Measurements from ENCODE around the gene RABGAP1L.
"Not testable (repeated sequence)": the region's sequence is repeated elsewhere in the genome, so short reads cannot be mapped to it uniquely, and the experiment has no call there.

RABGAP1L gene

DNA sequence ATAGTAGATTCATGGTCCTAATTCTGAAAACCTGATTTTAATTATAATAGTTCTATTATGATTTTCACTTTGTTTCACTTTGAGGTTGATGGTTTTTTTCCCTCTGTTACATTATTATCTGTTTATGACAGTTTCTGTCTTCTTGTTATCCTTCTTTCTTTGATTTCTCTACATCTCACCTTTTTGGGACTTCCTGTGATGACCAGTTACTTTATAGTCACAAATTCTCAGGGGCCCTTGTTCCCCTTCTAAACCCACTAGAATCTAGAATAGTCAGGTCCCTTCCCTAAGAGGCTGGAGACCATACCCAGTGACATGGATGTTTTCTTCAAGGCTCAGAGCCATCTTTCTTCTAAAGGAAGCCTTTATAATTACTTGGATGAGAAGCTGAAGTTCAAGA, 526.9 kb downstream of the RABGAP1L start:
- DNase-seq: no peak

DNA sequence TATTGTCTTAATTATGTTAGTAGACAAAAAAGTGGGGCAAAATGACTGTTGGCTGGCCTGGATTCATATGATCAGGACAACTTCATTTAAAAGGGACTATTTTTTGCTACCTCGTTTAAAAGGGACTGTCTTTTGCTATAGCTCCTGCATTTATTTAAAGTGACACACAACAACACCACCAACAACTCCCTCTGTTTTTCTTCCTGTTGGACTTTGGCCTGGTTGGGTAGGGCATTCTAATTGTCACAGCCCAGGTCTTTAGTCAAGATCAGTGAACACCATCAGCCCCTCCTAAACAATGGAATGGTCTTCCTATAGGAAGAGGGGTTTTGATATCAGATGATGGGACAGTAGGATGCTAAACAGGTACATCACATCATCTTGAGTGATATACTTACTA, 530.2 kb downstream of the RABGAP1L start:
- DNase-seq: no peak

DNA sequence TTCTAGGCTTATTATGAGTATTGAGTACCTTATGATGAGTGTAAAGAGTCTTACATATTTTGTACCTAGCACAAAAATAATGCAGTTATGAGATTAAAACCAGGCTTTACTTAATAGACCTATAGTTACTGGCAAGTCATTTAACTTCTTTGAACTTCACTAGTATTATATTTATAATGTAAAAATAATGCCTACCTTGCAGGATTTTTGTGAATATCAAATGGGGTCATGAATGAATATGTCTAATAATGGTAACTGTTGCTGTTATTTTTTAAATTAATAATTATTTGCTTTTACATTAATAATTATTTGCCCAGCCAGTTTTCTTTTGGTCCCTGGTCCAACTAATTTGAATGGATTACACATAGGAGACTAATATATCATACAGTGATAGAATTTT, 530.9 kb downstream of the RABGAP1L start:
- no peak for DNase-seq

DNA sequence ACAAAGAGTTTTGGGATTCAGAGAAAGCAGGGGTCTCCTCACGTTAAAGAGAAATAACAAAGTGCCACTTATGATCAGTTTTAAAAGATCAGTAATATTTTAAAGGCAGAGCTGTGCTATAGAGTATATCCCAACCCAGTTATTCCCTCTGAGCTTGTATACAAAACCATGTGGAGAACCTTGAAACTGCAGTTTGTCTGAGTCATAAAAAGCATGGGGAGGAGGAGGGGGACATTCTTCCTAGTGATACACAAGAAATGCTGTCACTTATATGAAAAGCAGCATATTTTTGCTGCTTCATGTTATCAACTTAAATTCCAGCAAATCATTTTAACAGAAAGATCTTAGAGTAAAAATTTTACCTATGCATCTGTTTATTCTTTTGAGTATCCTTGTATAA, 533.0 kb downstream of the RABGAP1L start:
- no peak for DNase-seq

DNA sequence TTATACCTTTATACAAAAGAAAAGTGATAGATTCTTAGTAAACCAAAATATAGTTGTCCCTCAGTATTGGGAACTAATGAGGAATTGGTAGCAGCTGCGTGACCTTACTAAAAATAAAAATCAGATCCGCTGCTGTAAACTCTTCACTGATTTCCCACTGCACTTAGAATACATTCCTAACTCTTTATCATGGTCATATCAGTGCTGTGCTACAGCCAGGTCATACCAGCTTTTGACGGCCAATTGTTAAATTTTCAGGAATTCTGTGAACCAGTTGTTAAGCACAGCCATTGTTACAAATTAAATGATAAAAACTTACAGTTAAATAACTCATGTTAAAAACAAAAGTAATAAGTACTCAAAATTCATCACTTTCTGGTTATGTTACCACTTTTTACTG, 533.8 kb downstream of the RABGAP1L start:
- DNase-seq: no peak

DNA sequence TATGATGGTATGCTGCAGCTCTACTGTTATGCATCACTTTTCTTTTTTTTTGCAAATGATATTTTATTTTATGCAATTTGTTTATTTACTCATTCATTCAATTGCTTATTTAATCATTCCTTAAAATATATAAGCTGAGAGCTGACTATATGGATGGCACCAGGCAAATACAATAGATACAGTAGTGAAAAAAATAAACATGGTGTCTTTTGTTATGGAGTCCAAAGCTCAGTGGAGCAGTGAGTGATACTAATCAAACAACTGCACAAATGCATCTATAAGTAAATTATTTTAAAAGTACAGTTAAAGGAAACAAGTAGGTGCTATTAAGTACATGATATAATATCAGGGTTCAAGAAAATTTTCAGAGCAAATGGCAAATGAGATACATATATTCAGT, 534.2 kb downstream of the RABGAP1L start:
- not testable (repeated sequence) for DNase-seq

DNA sequence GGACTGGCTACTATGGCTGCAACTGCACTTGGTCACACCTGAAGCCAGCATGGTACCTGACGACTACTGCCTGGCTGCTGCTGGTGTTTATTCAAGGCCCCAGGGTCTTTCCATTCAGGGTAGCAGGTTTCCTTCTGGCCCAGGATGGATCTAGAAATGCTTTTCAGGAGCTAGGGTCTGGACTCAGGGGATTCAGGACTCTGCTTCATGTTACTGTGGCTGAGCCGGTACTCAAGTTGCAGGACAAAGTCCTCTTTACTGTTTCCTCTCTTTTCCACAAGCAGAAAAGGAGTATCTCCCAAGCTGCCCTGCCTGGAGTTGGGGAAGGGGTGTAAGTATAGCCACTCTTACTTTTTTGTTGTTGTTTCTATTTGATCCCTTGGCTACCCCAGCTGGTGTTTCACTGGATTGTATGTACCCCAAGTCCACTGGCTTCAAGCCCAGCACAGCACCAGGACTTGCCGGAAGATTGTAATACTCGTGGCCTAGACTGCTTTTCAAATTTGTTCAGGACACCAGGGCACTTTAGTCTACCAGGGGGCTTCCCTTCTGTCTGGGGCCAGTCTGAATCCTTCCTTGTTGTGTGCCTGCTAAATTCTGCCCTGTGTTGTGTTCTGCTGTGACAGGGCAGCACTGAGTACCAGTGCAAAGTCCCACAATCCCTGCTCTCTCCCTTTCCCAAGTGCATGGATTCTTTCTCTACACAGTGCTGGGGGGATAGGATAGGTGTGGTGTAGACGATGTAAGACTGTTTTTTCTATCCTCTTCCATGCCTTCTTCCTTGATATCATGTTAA, 536.9 kb downstream of the RABGAP1L start:
- DNase-seq: no peak

DNA sequence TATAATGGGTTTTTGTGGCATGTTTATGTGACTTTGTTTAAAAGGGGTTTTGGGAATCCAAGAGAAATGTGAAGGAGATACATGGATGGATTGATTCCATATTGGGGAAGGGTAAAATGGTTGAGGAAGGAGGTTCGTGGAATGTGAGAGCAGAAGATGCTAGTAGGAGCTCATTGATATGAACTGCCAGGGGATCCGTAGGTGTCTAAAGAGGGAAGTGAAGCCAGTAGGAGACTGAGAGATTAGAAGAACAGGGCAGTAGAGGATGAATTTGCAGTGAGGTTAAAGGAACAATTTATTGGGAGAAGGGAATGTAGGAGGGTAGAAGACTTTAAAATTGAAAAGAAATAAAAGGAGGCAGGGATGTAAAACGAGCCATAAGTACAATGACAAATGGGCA, 541.0 kb downstream of the RABGAP1L start:
- DNase-seq: no peak

DNA sequence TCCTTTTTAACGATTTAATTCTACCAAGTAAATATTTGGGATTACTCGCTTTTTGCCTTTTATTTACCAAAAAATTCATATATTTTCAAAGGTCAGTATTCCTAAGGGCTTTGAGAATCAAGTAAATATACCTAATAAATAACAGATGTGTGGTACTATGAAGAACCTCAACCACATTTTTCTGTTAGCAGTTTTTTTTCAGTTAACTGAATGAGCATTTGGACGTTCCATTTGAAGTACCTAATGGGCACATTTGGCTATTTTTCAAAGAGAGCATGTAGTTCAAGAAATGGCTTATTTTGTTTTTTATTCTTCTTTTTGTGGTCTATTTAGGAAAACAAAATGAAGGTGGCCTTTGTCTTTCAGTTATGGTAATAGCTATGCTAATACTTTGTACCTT, 541.5 kb downstream of the RABGAP1L start:
- DNase-seq: no peak

DNA sequence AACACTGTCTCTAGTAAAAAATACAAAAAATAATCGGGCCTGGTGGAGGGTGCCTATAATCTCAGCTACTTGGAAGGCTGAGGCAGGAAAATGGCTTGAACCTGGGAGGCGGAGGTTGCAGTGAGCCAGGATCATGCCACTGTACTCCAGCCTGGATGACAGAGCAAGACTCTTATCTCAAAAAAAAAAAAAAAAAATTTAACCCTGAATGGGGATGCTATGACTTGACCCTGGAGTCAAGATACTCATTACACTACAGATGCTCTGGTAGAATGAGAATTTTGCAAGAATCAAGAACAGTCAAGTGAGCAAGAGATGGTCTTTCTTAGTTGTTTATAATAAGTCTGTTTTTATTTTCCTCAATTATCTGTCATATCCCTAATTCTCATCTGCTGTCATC, 542.2 kb downstream of the RABGAP1L start:
- DNase-seq: no peak

DNA sequence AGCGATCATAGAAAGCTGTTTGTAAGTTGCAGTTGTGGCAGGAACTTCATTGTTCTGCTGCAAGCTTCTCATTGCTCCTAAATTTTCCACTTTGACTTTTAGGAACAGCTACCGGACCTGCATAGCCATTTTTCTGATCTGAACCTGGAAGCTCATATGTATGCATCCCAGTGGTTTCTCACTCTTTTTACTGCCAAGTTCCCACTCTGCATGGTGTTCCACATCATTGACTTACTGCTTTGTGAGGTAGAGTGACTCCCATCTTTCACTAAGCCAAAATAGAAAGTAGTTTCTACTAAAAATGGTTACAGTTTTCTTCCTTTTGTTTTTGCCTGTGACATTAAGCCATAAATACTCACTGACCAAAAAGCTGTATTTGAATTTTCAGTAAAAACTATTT, 542.7 kb downstream of the RABGAP1L start:
- DNase-seq: no peak

DNA sequence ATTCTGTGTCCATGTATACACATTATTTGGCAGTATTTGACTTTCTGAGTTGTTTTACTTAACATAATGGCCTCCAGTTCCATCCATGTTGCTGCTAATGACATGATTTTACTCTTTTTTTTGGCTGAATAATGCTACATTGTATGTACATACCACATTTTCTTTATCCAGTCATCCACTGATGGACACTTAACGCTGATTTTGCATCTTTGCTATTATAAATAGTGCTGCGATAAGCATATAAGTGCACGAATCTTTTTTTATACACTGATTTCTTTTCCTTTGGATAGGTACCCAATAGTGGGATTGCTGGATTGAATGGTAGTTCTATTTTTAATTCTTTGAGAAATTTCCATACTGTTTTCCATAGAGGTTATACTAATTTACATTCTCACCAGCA, 544.0 kb downstream of the RABGAP1L start:
- no peak for DNase-seq

DNA sequence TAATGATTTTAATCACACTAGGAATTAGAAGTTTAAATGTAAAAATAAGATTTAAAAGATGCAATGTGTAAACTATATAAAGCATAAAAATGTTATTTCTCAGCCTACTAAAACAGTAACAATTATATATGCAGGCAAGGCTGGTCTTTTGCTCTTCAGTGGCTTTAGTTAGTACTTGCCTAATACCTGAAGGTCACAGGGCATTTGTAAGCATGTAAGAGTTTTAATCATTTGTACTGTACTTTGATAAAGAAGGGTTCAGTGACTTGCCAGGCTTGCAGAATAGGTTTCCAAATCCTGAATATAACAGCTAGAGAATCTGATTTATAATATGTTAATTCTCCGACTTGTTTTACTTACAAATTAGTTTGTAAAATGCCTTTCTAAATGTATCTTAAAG, 545.0 kb downstream of the RABGAP1L start:
- no peak for DNase-seq

DNA sequence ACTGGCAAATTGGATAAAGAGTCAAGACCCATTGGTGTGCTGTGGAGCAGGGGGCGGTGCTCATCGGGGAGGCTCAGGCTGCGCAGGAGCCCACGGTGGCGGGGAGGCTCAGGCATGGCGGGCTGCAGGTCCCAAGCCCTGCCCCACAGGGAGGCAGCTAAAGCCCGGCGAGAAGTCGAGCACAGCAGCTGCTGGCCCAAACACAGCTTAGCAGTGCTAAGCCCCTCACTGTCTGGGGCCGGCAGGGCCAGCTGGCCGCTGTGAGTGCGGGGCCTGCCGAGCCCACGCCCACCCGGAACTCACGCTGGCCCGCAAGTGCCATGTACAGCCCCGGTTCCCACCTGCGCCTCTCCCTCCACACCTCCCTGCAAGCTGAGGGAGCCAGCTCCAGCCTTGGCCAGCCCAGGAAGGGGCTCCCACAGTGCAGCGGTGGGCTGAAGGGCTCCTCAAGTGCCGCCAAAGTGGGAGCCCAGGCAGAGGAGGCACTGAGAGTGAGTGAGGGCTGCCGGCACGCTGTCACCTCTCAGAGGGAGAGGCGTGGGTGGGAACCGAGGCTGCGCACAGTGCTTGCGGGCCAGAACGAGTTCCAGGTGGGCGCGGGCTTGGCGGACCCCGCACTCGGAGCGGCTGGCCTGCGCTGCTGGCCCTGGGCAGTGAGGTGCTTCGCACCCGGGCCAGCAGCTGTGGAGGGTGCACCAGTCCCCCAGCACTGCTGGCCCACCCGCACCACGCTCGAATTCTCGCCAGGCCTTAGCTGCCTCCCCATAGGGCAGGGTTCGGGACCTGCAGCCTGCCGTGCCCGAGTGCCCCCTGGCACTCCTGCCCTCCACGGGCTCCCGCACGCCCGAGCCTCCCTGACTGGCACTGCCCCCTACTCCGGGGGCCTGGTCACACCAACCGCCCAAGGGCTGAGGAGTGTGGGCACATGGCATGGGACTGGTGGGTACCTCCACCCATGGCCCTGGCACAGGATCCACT, 551.8 kb downstream of the RABGAP1L start:
- DNase-seq: no peak

DNA sequence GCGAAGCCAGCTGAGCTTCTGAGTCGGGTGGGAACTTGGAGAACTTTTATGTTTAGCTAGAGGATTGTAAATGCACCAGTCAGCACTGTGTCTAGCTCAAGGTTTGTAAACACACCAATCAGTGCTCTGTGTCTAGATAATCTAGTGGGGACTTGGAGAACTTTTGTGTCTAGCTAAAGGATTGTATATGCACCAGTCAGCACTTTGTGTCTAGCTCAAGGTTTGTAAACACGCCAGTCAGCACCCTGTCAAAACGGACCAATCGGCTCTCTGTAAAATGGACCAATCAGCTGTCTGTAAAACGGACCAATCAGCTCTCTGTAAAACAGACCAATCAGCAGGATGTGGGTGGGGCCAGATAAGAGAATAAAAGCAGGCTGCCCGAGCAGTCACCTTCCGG, 552.5 kb downstream of the RABGAP1L start:
- DNase-seq: not testable (repeated sequence)

DNA sequence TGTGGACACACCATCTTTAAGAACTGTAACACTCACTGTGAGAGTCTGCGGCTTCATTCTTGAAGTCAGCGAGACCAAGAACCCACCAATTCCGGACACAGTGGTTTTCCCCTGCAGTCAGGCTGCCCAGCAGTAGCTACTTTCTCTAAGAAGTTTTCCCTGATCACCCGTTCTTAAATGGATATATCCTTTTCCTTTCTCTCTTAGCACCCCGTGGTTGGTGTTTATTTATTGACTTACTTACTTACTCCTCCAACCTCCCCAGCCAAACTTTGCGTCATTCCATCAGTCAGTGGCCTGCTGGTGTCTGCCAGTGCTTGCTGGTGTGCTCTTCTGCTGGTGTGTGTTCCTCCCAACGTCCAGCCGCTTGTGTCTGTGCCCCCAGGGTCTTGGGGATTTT, 553.2 kb downstream of the RABGAP1L start:
- DNase-seq: no peak

DNA sequence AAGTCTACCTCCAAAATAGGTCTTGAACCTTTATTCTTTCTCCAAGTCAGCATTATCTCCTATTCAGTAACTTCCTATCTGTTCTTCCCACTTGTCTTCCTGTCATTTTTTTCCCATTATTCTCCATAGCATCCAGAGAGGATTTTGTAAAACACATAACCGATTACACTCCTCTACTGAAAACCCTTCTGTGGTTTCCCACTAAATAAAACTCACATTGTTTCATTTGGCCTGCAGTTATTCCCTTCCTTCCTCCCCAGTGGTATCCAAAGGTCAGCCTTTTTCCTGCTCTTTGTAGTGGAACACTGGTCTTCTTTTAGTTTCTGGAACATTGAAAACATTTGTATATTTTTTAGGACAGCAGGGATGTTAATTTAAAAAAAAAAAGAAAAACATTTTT, 554.5 kb downstream of the RABGAP1L start:
- no peak for DNase-seq

DNA sequence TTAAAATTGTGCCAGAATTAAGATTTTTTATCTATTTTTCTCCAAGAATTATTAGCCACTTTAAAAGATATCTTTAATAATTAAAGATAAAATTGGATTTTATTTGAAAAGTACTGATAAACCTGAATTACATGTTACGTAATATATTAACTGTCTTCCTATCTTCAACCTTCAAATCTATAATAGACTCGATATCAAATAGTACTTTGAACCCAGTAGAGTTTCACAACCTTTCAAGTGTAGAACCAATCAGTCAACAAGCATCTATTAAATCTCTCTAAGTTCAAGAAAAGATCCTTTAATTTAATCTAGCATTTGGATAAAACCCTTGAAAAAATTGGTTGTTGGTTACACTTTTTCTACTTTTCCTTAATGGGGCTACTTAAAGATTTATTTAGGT, 559.9 kb downstream of the RABGAP1L start:
- no peak for DNase-seq

DNA sequence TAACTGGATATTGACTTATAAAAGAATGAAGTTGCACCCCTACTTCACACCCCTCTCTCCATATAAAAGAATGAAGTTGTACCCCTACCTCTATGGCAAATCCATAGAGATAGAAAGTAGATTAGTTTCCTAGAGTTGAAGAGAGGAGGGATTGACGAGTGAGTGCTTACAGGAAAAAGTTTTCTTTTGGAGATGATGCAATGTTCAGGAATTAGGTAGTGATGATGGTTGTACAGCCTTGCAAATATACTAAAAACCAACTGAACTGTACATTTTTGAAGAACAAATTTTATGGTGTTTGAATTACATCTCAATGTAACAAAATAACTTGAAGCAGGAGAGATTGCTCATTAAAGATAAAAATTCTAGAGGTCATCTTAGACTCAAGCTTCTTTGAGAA, 561.3 kb downstream of the RABGAP1L start:
- no peak for DNase-seq

DNA sequence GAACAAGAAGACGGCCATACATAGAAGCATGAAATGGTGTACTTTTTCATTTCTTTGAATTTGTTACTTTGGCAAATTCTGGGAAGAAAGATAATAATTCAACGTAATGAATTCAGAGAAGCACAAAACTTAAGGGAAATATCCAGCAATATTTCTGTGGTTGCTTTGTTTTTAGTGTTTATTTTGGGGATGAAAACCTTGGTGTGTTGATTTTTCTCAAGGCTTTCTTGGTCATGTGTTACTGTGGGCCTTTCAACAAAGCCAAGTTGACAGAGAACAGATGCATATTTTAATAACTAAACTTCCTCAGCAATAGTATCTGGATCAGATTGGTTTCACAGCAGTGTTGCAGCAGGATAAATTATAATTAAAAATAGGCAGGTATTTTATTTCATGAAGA, 561.9 kb downstream of the RABGAP1L start:
- DNase-seq: no peak

DNA sequence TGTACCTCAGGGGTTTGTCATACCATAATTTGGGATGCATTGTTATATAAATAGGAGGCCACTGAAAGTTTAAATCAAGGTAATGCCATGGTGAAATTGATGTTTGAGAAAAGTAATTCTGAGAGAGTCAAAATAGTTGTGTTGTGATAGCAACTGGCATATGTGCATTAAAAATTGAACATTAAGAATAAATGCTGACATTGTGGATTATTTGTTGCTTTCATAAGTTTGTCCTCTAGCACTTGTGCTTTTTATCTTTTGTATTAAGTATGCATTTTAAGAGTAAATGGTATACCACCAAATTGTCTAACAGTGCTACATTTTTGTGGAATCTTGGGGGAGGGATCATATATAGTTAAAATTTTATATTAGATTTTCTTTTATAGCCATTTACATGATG, 564.5 kb downstream of the RABGAP1L start:
- no peak for DNase-seq

DNA sequence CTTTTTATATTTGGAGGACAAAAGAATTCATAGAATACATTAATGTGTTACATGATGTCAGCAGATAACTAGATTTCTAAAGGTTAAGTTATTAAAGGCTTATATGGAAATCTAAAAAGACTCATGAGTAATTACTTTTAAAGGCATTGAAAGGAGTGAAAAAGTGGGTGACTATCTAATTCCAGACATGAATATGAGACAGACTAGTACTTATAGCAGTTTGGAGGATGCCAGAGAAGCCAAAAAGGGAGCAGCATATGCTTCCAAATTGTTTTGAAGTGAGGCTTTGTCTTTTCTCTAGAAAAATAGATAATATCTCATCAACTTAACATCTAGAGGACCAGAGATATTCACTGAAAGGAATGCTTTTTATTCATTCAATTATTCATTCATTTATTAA, 564.9 kb downstream of the RABGAP1L start:
- DNase-seq: no peak

DNA sequence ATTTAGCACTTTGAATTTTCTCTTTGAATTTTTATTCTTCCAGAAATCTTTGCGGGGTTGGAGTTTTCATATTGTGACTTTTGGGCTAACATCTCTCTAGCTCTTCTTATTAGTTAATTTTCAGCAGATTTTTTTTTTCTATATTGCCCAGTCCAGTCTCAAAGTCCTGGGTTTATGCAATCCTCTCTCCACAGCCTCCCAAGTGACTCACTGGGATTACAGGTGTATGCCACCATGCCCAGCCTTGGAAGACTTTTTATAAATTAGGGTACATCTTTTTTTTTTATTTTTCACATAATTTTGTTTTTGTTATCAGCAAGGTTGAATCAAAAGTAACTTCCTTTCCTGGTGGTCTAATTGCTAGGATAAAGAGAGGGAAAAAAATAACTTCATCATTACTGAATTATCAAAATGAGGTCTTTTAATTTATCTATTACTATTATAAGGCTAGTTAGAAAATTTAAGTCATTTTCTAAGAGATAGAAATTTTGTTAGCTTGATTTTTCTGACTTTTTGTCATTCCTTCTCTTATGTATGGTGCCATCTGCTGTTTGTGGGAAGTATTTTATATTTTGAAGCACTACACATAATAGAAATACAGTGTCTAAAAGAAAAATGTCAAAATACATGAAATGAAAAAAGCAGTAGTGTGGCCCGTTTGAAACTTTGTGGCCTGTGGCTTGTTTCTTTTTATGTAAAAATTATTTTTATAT, 567.0 kb downstream of the RABGAP1L start:
- no peak for DNase-seq

Data from NCI-H1105 (cell line).